ENCODE data around the gene TTC12. TPM values are rescaled to one million over a fixed set of nuclear protein-coding genes. Genes with fewer than 3 reads are reported as not detected.
A peak's percentile ranks its signal among the peaks of the same experiment; 100 is the strongest.

TTC12 gene
- total and polyA plus RNA-seq, 7 donors: 2.5 to 7.7 (median 3.9) TPM

DNA sequence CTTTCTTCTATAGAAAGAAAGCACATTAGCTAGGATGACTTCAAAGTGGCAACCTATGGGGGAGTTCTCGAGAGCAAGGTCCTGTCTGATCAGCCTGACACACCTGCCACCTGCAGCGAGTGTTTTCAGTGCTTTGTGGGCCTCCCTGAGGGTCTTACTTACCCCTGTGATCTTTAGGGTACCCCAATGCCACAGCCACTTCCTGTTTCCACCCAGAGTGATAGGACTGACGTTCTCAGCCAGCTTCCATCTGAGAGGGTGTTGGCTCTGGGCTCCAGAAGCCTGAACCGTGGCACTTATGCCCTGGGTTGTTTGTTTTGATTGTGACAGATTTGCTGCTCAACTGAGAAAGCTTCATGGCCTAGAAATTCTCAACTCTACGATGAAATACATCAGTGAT is 51.5 kb downstream of the TTC12 start:
- Histone ChIP-seq H3K4me1 (no peaks in the 10 kb centered on the region), H3K9me3 (no peaks in the 10 kb centered on the region), H3K36me3 (ENCODE audit: insufficient read depth in 1 of 2, low read depth in 1 of 2) (peaks cover 0 to 79% of the 10 kb centered on the region in 2 donors), H3K27ac (no peak overlapping the region), H3K4me3 (no peak overlapping the region), H3K27me3 (ENCODE audit: insufficient read depth in 3 of 3, low read length in 2 of 3) (no peaks in the 10 kb centered on the region)
- no peak for DNase-seq
- WGBS, 3 donors: 75 to 77% (median 77%) methylated on average over 5 of the region's 5 CpGs
- TF ChIP-seq, protein P1, sequence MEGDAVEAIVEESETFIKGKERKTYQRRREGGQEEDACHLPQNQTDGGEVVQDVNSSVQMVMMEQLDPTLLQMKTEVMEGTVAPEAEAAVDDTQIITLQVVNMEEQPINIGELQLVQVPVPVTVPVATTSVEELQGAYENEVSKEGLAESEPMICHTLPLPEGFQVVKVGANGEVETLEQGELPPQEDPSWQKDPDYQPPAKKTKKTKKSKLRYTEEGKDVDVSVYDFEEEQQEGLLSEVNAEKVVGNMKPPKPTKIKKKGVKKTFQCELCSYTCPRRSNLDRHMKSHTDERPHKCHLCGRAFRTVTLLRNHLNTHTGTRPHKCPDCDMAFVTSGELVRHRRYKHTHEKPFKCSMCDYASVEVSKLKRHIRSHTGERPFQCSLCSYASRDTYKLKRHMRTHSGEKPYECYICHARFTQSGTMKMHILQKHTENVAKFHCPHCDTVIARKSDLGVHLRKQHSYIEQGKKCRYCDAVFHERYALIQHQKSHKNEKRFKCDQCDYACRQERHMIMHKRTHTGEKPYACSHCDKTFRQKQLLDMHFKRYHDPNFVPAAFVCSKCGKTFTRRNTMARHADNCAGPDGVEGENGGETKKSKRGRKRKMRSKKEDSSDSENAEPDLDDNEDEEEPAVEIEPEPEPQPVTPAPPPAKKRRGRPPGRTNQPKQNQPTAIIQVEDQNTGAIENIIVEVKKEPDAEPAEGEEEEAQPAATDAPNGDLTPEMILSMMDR (IDR thresholded peaks at IDR 0.05): no peak
- no peak for ATAC-seq
- intact Hi-C loops (cut with DNase I): no loop called here

DNA sequence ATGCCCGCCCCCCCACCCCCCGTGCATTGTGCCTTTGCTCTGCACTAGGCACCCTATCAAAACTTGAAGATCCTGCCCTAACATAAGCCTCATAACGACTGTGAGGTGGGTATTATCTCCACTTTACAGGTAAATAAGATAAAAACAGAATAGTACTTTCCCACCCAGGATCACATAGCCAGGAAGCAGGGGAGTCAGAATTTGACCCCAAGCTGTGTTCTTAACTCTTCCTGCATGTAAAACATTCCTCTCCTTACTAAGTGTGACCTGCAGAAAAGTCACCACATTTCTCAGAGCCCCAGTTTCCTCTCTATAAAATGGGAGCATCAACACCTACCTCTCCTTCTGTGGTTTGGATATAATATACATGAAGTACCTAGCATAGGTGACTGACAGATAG is 55.0 kb downstream of the TTC12 start:
- WGBS, 3 donors: 84 to 90% (median 88%) methylated on average over 3 of the region's 3 CpGs
- Histone ChIP-seq H3K9me3 (no peaks in the 10 kb centered on the region), H3K27me3 (ENCODE audit: insufficient read depth in 3 of 3, low read length in 2 of 3) (no peaks in the 10 kb centered on the region), H3K4me3 (no peak overlapping the region), H3K36me3 (ENCODE audit: insufficient read depth in 1 of 2, low read depth in 1 of 2) (peaks cover 0 to 48% of the 10 kb centered on the region in 2 donors), H3K4me1 (no peaks in the 10 kb centered on the region), H3K27ac (no peak overlapping the region)
- ATAC-seq (no peak), DNase-seq (no peak)
- intact Hi-C loops (cut with DNase I): no loop called here
- TF ChIP-seq, protein P1 (IDR thresholded peaks at IDR 0.05): no peak

DNA sequence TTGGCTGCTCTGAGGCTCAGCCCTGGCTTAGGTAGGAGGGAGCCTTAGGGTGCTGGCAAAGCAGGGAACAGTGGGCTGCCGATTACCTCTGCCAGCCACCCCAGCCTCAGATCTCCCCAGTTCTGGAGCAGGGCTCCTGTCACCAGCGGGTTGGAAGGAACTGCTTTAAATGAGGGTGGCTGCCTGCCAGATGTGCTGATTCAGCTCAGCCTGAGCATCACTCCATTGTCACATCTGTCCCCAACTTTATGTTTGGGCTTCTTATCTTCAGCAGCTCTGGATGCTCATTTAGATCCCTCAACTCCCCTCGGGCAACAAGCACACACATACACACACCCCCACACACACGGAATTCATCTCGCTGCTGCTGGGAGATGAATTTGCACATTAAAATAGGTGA is 56.3 kb downstream of the TTC12 start:
- TF ChIP-seq, protein P1 (IDR thresholded peaks at IDR 0.05): no peak
- Histone ChIP-seq H3K27ac (no peak overlapping the region), H3K4me3 (no peak overlapping the region), H3K9me3 (no peaks in the 10 kb centered on the region), H3K36me3 (ENCODE audit: insufficient read depth in 1 of 2, low read depth in 1 of 2) (peaks cover 0 to 36% of the 10 kb centered on the region in 2 donors), H3K27me3 (ENCODE audit: insufficient read depth in 3 of 3, low read length in 2 of 3) (no peaks in the 10 kb centered on the region), H3K4me1 (no peaks in the 10 kb centered on the region)
- ATAC-seq (no peak), DNase-seq (no peak)
- intact Hi-C loops (cut with DNase I): no loop called here
- WGBS, 3 donors: 79 to 85% (median 82%) methylated on average over 5 of the region's 5 CpGs

DNA sequence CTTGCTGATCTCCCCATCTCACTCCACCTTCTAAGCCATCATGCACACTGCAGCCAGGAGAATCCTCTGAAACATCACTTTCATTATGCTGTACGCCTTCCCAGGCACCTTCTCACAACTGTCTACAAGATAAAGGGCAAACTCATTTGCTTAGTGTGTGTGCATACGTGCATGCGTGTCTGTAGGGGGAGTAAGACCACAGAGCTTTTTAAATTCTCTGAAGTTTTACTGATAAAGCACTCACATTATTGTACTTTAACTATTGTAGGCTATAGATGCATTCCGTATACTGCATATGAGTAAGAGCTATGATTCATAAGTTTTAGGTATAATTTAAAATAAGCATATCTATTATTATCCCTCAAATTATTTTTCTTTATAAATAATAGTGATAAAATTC is 57.9 kb downstream of the TTC12 start:
- no peak for ATAC-seq
- no peak for DNase-seq
- no peak overlapping the region for H3K27ac ChIP-seq
- H3K27me3 ChIP-seq (ENCODE audit: insufficient read depth in 3 of 3, low read length in 2 of 3): no peaks in the 10 kb centered on the region
- no peak overlapping the region for H3K4me3 ChIP-seq
- H3K36me3 ChIP-seq (ENCODE audit: insufficient read depth in 1 of 2, low read depth in 1 of 2): peaks cover 0 to 22% of the 10 kb centered on the region in 2 donors
- no peaks in the 10 kb centered on the region for H3K9me3 ChIP-seq
- intact Hi-C loops (cut with DNase I): no loop called here
- no peaks in the 10 kb centered on the region for H3K4me1 ChIP-seq
- WGBS, 3 donors: 80 to 92% (median 89%) methylated on average over 4 of the region's 4 CpGs
- TF ChIP-seq, protein P1 (IDR thresholded peaks at IDR 0.05): no peak

DNA sequence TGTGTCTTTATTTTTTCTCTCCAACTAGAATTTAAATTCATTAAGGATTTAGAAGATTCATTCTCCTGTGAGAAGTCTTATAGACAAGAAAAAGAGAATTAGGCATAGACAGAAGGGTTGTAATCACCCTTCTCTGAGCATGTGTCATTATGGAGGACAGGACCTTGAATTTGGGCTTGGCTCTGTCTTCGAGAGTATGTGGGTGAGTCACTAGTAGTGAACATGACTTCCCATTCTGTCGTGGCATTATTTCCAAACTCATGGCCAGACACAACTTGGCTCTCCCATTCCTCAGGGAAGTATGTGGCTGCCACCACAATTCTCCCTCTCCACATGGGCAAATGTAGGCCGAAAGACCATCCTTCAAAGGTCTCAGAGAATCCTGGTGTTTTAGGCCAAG is 58.9 kb downstream of the TTC12 start:
- Histone ChIP-seq H3K36me3 (ENCODE audit: insufficient read depth in 1 of 2, low read depth in 1 of 2) (peaks cover 0 to 18% of the 10 kb centered on the region in 2 donors), H3K9me3 (no peaks in the 10 kb centered on the region), H3K27ac (no peak overlapping the region), H3K4me1 (no peaks in the 10 kb centered on the region), H3K27me3 (ENCODE audit: insufficient read depth in 3 of 3, low read length in 2 of 3) (no peaks in the 10 kb centered on the region), H3K4me3 (no peak overlapping the region)
- intact Hi-C loops (cut with DNase I): no loop called here
- DNase-seq (no peak), ATAC-seq (peak; percentile 39 to 69 (median 60))
- 67 to 78% (median 67%) methylated on average over 3 of the region's 3 CpGs for WGBS, 3 donors
- TF ChIP-seq, protein P1 (IDR thresholded peaks at IDR 0.05): no peak
